Ishikawa (cell line): ENCODE measurements around the gene INTS4.

Experiments used
- CEBPB ChIP-seq: IDR thresholded peaks from 2 replicates; pipeline ENCODE4 v1.6.1; 2012
- CREB1 ChIP-seq: IDR thresholded peaks from 2 replicates; pipeline ENCODE4 v1.6.1; 2012; ENCODE audit warnings: low read depth
- EGR1 ChIP-seq: IDR thresholded peaks from 2 replicates; pipeline ENCODE4 v1.6.1; 2012
- EP300 ChIP-seq: IDR thresholded peaks from 2 replicates; pipeline ENCODE4 v1.6.1; 2012; ENCODE audit warnings: borderline replicate concordance
- FOXM1 ChIP-seq: IDR thresholded peaks from 2 replicates; pipeline ENCODE4 v1.6.1; 2012; ENCODE audit warnings: low read depth, borderline replicate concordance
- NFIC ChIP-seq: IDR thresholded peaks from 2 replicates; pipeline ENCODE4 v1.6.1; 2012
- RAD21 ChIP-seq: IDR thresholded peaks from 2 replicates; pipeline ENCODE4 v1.6.1; 2012; ENCODE audit warnings: low read depth
- TAF1 ChIP-seq: IDR thresholded peaks from 2 replicates; pipeline ENCODE4 v1.6.1; 2012; ENCODE audit warnings: low read depth, mild to moderate bottlenecking
- TEAD4 ChIP-seq: IDR thresholded peaks from 2 replicates; pipeline ENCODE4 v1.6.1; 2012
- YY1 ChIP-seq: IDR thresholded peaks from 2 replicates; pipeline ENCODE4 v1.6.1; 2012; ENCODE audit warnings: low read depth
- TF ChIP-seq, protein P1 (sequence below): IDR thresholded peaks from 2 replicates; pipeline ENCODE4 v1.6.1; 2012; ENCODE audit warnings: low read depth, mild to moderate bottlenecking
- TF ChIP-seq, protein P2 (sequence below): IDR thresholded peaks from 2 replicates; pipeline ENCODE4 v1.6.1; 2012
- TF ChIP-seq, protein P3 (sequence below): IDR thresholded peaks from 2 replicates; pipeline ENCODE4 v1.6.1; 2012

DNA sequence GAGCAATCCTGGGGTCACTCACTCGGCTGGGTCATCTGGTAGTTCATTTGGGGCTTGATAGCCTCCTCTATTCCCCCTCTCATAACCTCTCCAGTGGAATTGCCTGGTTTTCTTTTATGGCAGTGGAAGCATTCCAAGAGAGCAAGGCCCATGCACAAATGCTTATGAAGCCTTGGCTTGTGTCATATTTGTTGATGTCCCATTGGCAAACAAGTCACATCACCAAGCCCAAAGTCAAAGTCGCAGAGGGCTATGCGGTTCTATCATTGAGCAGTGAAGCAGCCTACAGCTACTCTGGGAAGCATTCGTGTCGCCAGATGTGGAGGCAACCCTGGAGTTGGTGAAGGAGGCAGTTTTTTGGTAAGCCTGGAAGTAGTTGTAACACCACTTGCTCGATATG lies 16.3 kb upstream of the INTS4 start:
- TF ChIP-seq FOXM1 = no peak
- TF ChIP-seq CEBPB = no peak
- TF ChIP-seq YY1 = no peak
- TF ChIP-seq EP300 = no peak
- TF ChIP-seq, protein P1, sequence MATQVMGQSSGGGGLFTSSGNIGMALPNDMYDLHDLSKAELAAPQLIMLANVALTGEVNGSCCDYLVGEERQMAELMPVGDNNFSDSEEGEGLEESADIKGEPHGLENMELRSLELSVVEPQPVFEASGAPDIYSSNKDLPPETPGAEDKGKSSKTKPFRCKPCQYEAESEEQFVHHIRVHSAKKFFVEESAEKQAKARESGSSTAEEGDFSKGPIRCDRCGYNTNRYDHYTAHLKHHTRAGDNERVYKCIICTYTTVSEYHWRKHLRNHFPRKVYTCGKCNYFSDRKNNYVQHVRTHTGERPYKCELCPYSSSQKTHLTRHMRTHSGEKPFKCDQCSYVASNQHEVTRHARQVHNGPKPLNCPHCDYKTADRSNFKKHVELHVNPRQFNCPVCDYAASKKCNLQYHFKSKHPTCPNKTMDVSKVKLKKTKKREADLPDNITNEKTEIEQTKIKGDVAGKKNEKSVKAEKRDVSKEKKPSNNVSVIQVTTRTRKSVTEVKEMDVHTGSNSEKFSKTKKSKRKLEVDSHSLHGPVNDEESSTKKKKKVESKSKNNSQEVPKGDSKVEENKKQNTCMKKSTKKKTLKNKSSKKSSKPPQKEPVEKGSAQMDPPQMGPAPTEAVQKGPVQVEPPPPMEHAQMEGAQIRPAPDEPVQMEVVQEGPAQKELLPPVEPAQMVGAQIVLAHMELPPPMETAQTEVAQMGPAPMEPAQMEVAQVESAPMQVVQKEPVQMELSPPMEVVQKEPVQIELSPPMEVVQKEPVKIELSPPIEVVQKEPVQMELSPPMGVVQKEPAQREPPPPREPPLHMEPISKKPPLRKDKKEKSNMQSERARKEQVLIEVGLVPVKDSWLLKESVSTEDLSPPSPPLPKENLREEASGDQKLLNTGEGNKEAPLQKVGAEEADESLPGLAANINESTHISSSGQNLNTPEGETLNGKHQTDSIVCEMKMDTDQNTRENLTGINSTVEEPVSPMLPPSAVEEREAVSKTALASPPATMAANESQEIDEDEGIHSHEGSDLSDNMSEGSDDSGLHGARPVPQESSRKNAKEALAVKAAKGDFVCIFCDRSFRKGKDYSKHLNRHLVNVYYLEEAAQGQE = no peak
- TF ChIP-seq, protein P2, sequence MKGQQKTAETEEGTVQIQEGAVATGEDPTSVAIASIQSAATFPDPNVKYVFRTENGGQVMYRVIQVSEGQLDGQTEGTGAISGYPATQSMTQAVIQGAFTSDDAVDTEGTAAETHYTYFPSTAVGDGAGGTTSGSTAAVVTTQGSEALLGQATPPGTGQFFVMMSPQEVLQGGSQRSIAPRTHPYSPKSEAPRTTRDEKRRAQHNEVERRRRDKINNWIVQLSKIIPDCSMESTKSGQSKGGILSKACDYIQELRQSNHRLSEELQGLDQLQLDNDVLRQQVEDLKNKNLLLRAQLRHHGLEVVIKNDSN = no peak
- no peak for TF ChIP-seq NFIC
- no peak for TF ChIP-seq TAF1
- no peak for TF ChIP-seq RAD21
- TF ChIP-seq, protein P3, sequence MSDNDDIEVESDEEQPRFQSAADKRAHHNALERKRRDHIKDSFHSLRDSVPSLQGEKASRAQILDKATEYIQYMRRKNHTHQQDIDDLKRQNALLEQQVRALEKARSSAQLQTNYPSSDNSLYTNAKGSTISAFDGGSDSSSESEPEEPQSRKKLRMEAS = no peak
- TF ChIP-seq CREB1 = no peak
- no peak for TF ChIP-seq EGR1
- no peak for TF ChIP-seq TEAD4
